H1 (cell line): ENCODE measurements around the gene CGREF1. TPM values are rescaled to one million over a fixed set of nuclear protein-coding genes. Genes with fewer than 3 reads are reported as not detected.

Experiments
- CBX8 ChIP-seq: fragments of 300-800, 300-1000 bp; sonication (generic); IDR thresholded peaks from 2 replicates; pipeline ENCODE4 v1.7.1; 2016; ENCODE audit warnings: low read depth, low read length, borderline replicate concordance
- CHD7 ChIP-seq: fragments of 300-600 bp; sonication (generic); IDR thresholded peaks from 2 replicates; pipeline ENCODE4 v1.7.1; 2012; ENCODE audit warnings: low read length, moderate library complexity, mild to moderate bottlenecking, inconsistent platforms; ENCODE audit not compliant: insufficient replicate concordance
- CREB1 ChIP-seq: IDR thresholded peaks from 2 replicates; pipeline ENCODE4 v1.6.1; 2012; ENCODE audit warnings: inconsistent platforms
- EGR1 ChIP-seq: IDR thresholded peaks from 2 replicates; pipeline ENCODE4 v1.6.1; 2011; ENCODE audit warnings: low read depth, low read length, borderline replicate concordance
- JUN ChIP-seq: IDR thresholded peaks from 2 replicates; pipeline ENCODE4 v1.6.1; 2011; ENCODE audit warnings: low read depth, mild to moderate bottlenecking, improper control_type of control experiment, low read length
- PHF8 ChIP-seq: fragments of 200-600 bp; sonication (generic); conservative IDR thresholded peaks from 2 replicates; pipeline ENCODE4 v1.7.1; 2012; ENCODE audit warnings: low read depth, mild to moderate bottlenecking, inconsistent platforms, low read length, moderate library complexity
- SAP30 ChIP-seq: fragments of 300-600 bp; sonication (generic); IDR thresholded peaks from 2 replicates; pipeline ENCODE4 v1.7.1; 2012; ENCODE audit warnings: low read length, moderate library complexity, mild to moderate bottlenecking, inconsistent platforms; ENCODE audit not compliant: insufficient read depth, insufficient replicate concordance
- SIN3A ChIP-seq, 2 experiments: IDR thresholded peaks in 1 of 2; conservative IDR thresholded peaks in 1 of 2; 2 replicates each; pipeline ENCODE4 v1.6.1; 2011 to 2012; ENCODE audit warnings: low read length in 2 of 2, improper control_type of control experiment in 1 of 2, low read depth in 1 of 2, mild to moderate bottlenecking in 1 of 2
- SIRT6 ChIP-seq: IDR thresholded peaks from one replicate; pipeline ENCODE4 v1.7.1; 2012; ENCODE audit warnings: low read length, inconsistent platforms
- TAF7 ChIP-seq: optimal IDR thresholded peaks from 2 replicates; pipeline ENCODE3; 2011; ENCODE audit warnings: low read depth, mild to moderate bottlenecking, inconsistent platforms, low read length, moderate library complexity, borderline replicate concordance
- YY1 ChIP-seq: IDR thresholded peaks from 2 replicates; pipeline ENCODE4 v1.6.1; 2011; ENCODE audit warnings: low read depth, mild to moderate bottlenecking, low read length
- polyA plus RNA-seq, 7 experiments: library from polyadenylated mRNA; depleted of rRNA in 3 of 7; stranded (reverse) in 5 of 7; unstranded in 2 of 7; fragments of >200 nt in 5 of 7; fragments of 200-250 nt in 2 of 7; gene quantifications; 1 replicate in 5 of 7; 2 replicates in 1 of 7; 4 replicates in 1 of 7; pipeline versions ENCODE4 v1.2.1 to v1.2.3, GENCODE V29; 2011 to 2013; ENCODE audit warnings: missing spikeins in 2 of 7, mixed read lengths in 2 of 7
- total RNA-seq: library from RNA; stranded (reverse); fragmentation: NEBNext Ultra II Directional; extraction: Animal tissue kit (Norgen Biotek cat#: 25700); gene quantifications from 2 replicates; pipeline ENCODE4 v1.2.1, GENCODE V29; 2021

CGREF1 gene
- total and polyA plus RNA-seq, 2 of the 8 experiments (the other 6 are each of a cell fraction or from before 2014, with no cell fraction given), result 2.5 to 3.4 TPM

DNA sequence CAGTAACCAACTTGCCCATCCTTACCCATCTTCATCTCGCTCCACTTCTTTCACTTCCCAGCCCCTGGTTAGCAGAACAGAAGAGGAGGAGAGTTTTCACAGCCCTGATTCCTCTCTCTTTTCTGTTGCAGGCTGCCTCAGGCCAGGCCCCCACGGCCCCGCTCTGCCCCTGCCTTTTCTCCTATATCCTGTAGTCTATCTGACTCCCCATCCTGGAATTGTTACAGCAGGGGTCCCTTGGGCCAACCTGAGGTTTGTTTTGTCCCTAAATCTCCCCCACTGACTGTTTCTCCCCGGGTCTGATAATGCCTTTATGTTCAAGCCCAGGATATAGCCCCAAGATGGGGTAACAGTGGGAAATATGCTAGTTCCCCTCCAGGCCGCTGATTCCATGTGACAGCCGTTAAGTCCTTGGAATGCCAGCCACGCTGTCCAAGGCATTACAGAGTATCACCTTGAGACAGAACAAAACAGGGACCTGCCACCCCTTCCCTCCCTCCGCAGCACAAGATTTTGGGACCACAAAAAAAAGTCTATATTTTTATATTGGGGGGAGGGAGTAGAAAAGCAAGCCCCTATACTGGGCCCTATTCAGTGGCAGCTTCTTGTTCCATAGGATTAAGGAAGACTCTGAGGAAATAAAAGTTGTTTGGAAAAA is 48.8 kb downstream of the CGREF1 start (continued):
- TF ChIP-seq CHD7 (no peak), TAF7 (no peak), YY1 (no peak), EGR1 (no peak), PHF8 (no peak), SAP30 (no peak), SIRT6 (no peak), CREB1 (no peak), JUN (no peak), CBX8 (no peak), SIN3A (conservative IDR thresholded peaks at IDR 0.05 in 1 of 2, IDR thresholded peaks at IDR 0.05 in 1 of 2; ENCODE audit: low read depth in 1 of 2, low read length in 2 of 2) (no peak)
